Stimulated activated CD4-positive, alpha-beta T cell treated with anti-CD3 and anti-CD28 coated beads, Interleukin-1b, Interleukin-23, amount 100 ng/mL, for 48 hours (primary cell): ENCODE data around the gene PPM1M.

Source experiments
- DNase-seq: peaks from one replicate; pipeline ENCODE4 v3.0.0-alpha.2; 2020

PPM1M gene

GRCh38 chr3:52216585-52217408 lies 28.8 kb upstream of the PPM1M start:
- peak; percentile 45 for DNase-seq

GRCh38 chr3:52217409-52217805 lies 28.2 kb upstream of the PPM1M start:
- no peak for DNase-seq

DNA sequence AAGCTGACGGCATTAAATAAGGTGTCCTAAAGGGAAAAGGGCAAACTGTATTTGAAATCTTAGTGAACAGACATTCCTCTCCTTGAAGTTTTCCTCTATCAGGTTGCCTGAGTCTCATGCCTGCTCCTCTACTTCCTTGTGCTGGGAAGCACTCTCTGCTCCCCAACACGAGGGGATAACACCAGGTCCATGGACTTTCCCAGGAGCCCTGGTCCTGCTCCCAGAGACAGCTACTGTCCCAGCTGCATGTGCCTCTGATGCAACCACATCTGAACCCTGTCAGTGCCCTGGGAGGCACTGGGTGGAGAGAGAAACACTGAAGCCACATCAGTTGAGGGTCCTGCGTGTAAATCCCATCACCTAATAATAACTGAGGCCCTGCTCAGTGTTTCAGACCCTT lies 27.5 kb upstream of the PPM1M start:
- DNase-seq: no peak

DNA sequence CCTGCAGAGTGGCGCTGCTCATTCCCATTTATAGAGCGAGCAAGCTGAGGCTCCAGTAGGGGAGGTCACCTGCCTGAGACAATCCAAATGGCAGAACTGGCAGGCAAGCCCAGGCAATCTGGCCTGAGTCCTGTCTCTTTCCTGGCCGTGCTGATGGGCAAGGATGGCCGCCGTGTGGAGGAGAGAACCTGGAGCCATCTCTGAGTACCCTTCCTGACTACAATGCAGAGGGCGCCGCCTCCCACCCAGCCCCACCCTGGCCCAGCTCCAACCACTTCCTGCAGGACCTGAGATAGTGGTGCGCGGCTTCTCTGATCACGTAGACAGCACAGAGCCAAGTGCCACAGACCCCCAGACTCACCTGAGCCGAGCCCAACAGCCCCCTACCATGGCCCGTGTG lies 27.1 kb upstream of the PPM1M start:
- no peak for DNase-seq

- no peak for DNase-seq
These were observed 26.5 kb upstream of the PPM1M start for GRCh38 chr3:52218937-52219650.

GRCh38 chr3:52220380-52221026 lies 25.1 kb upstream of the PPM1M start:
- DNase-seq: peak; percentile 88

DNA sequence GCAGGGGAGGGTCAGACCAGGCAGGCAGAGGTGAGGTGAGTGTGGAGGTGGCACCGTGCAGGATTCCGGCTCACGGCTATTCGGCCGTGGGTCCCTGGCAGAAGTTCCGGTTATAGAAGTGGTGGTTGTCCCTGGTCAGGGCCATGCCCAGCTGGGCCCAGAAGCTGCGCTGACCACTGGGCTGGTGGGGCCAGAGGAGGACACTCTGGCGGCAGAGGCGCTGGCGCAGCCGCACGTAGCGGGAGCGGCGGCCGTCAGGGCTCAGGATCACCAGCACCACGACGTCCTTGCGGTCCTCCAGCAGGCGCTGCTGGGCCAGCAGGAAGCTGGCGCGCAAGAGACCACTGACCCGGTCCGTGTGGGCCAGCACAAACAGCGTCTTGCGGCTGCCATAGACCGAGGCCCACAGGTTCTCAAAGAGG lies 24.4 kb upstream of the PPM1M start:
- DNase-seq: no peak

DNA sequence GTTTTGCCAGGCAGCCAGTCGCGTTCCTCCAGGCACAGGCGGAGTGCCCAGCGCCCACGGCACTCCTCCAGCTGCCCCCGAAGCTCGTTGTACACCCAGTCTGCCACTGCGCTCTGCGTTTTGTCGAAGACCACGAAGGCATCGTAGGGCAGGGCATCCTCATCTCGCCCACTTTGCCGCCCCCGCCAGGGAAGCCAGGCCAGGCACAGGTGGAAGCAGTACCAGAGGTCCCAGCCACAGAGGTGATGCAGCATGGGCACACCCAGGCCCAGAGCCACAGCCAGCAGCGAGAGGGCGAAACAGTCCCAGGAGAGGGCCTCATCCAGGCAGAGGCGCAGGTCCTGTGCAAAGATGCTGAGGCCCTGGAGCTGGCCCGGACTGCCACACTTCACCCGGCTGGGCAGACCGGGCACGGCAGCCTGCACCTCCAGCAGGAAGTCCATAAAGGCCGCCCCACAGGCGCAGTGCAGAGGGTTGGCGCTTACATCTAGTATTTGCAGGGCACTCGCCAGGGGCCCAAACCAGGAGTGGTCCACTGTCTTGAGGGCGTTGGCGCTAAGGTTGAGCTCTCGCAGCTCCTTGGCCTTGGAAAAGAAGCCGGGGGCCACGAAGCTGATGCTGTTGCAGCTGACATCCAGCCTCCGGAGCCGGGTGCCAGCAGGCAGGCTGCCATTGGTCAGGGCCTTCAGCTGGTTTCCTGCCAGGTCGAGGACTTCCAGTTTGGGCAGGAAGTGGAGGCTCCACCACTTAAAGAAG lies 23.8 kb upstream of the PPM1M start:
- DNase-seq: peak; percentile 49

GRCh38 chr3:52222319-52223221 lies 23.0 kb upstream of the PPM1M start:
- no peak for DNase-seq

DNA sequence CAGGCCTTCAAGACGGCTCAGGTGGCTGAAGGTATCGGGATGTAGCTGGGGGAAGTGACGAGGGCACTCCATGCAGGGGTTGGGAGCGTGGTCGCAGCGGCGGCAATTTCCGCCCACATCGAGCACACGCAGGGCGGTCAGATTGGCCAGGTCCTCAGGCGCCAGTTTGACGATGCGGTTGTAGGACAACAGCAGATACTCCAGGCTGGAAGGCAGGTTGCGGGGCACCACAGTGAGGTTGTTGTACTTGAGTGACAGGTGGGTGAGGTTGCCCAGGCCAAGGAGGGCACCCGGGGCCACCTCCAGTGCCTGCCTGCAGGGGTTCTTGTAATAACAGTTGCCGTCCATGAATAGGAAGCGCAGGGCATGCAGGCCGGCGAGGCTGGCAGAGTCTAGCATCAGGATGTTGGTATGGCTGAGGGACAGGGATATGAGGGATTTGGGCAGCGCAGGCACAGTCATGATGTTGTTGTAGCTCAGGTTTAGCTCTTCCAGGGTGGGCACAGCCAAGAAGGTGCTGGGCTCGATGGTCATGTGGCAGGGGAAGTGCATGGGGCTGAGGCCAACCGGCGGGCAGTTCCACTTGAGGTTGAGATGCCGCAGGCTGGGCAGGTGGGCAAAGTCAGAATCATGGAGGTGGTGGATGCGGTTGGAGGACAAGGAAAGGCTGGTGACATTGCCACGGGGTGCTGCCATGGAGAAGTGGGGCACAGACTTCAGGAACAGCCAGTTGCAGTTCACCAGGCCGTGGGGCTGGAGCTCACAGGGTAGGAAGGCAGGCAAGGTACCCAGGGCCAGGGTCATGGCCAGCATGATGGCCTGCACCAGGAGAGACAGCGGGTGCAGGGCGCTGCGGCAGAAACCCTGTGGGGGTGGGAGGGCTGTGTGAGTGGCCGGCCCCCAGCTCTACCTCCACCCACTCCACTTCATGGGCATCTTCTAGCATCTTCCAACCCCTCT lies 21.8 kb upstream of the PPM1M start:
- DNase-seq: no peak

DNA sequence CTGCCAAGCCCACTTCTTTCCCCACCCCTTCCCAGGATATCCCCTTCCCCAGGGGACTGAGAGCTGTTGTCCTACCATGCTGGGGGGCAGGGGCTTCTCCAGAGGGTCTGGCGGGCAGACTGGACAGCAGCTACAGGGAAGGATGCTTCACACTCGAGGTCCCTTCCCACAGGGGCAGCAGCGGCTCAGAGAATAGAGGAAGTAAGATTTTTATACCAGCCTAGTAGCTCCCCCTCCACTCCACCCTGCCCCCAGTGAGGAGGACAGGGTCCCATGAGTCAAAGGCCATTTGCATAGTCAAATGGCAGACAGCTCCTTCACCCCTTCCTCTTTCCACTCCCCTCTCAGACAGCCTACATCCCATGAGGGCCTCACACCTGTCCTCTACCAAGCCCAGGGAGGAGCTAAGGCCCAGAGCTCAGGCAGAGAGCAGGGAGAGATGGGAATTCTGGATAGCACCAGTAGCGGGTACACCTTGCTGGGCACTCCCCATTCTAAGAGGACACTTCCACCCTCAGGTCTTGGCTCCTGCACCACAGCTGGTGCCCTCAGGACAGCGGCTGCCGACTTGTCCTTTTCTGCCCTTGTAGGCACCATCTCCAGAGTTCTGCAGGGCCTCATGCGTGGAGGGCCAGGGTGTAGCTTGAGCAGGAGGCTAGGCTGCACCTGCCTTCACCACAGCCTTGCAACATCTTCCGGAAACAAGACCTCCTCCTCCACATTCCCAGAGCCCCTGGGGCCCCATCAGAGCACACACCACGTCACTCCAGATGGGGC lies 19.9 kb upstream of the PPM1M start, which contains the start of gene TLR9:
TLR9 (minus strand) TSS at position 194 of the 777 bp plus-strand sequence; CDS start at position 78, 116 bp downstream.
- no peak for DNase-seq

GRCh38 chr3:52226229-52226817 lies 19.2 kb upstream of the PPM1M start:
- no peak for DNase-seq

GRCh38 chr3:52227117-52227516 lies 18.4 kb upstream of the PPM1M start:
- DNase-seq: no peak

DNA sequence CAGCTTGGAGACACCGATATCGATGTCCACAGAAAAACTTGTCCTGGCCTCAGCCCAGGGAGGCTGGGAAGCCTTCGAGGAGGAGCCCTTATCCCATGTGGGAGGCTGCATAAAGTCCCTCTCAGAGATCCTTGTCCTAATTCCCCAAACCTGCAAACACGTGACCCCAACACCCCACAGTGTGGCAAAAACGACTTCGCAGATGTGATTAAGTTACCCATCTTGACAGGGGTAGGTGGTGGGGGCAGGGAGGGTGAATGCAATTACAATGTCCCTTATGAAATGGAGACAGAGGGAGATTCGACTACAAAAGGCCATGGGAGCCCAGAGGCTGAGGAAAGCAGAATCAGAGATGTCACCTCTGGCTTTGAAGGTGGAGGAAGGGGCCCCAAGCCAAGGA lies 17.8 kb upstream of the PPM1M start:
- no peak for DNase-seq

DNA sequence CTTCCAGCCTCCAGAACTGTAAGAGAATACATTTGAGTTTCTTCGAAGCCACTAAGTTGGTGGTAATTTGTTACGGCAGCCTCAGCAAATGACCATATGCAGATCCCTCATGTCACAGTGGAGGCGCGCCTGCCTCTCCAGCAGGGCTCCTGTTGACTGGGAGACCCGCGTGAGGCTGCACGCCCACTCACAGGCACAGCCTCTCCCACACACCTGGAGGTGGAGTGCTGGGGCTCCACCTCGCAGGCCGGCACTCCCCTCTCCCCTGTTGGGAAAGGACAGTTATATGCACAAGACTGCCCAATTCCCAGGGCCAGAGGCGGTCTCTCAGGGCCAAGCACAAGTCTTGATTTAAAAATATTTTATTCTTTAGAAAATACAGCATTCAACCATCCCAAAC lies 17.3 kb upstream of the PPM1M start:
- DNase-seq: no peak

DNA sequence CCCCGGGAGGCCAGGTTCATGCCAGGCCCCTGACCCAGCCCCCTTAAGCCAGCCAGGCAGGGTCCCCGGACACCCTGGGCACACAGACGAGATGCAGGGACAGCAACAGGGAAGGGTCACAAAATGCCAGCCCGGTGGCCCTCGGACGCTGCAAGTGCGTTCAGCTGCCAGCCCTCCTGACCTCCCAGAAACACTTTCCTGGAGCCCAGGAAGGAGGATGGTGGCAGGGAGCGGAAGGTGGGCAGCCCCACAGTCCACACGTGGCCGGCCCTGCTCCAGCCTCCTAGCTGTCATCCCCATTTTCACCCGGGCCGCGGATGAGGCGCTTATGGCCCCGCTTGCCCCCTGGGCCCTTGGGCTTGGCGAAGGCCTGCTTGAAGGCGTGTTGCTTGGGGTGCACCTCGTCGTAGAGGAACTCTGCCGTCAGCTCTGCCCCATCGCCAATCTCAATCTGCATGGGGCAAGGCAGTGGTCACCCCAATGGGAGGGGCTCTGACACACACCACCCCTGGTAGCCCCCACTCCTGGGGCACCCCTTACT lies 16.7 kb upstream of the PPM1M start:
- DNase-seq: no peak

GRCh38 chr3:52229656-52230055 lies 15.9 kb upstream of the PPM1M start:
- DNase-seq: no peak

DNA sequence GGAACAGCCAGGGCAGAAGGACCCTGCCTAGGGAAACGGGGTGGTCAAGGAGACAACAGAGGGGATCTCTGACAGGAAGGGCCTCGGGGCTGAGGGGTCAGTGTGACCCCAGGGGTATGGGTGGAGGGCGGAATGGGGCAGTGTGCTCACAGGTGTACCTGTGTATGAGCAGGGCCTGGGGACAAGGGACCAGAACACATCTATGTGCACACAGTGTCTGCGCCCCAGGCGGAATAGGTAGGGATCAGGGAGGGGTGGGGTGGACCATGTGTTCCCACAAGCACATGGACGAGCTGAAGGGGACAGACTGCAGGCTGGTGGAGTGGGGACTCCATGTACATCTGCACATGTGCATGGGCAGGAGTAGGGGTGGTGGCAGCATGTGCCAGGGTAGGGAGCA lies 15.1 kb upstream of the PPM1M start:
- DNase-seq: no peak

GRCh38 chr3:52230889-52231499 lies 14.6 kb upstream of the PPM1M start:
- DNase-seq: no peak
